Suppressor macrophage treated with lipopolysaccharide for 4 hours (primary cell): ENCODE measurements around the gene SLC66A2.

Source experiments
- DNase-seq: peaks from one replicate; pipeline ENCODE4 v3.0.0-alpha.2; 2020

Gene SLC66A2

GRCh38 chr18:79951545-79952455, at the start of gene SLC66A2:
Gene SLC66A2, minus strand, starts transcription at chr18:79951653. Its CDS starts 727 bp downstream, at chr18:79950926.
- peak; percentile 97 for DNase-seq

GRCh38 chr18:80000877-80001276, 49.4 kb upstream of the SLC66A2 start:
- no peak for DNase-seq

- peak; percentile 8 for DNase-seq
Observed at GRCh38 chr18:79999701-80000100, 48.2 kb upstream of the SLC66A2 start.

GRCh38 chr18:79991494-79991893, 40.0 kb upstream of the SLC66A2 start:
- DNase-seq, result no peak

GRCh38 chr18:79989195-79989497, 37.7 kb upstream of the SLC66A2 start:
- DNase-seq, result no peak

GRCh38 chr18:79988451-79989194, 37.2 kb upstream of the SLC66A2 start, which contains the start of gene TXNL4A:
Gene TXNL4A, minus strand, starts transcription at chr18:79988563. Its CDS starts 171 bp downstream, at chr18:79988392.
- DNase-seq, result peak; percentile 93

GRCh38 chr18:79988071-79988450, 36.6 kb upstream of the SLC66A2 start:
- peak; percentile 69 for DNase-seq

GRCh38 chr18:79987566-79987965, 36.1 kb upstream of the SLC66A2 start:
- DNase-seq, result peak; percentile 27

GRCh38 chr18:79986726-79987125, 35.3 kb upstream of the SLC66A2 start:
- no peak for DNase-seq

GRCh38 chr18:79985172-79985571, 33.7 kb upstream of the SLC66A2 start:
- DNase-seq, result no peak

- no peak for DNase-seq
Observed at GRCh38 chr18:79983793-79984192, 32.3 kb upstream of the SLC66A2 start.

GRCh38 chr18:79983253-79983652, 31.8 kb upstream of the SLC66A2 start:
- no peak for DNase-seq

- peak; percentile 59 for DNase-seq
Observed at GRCh38 chr18:79982736-79983135, 31.3 kb upstream of the SLC66A2 start.

- no peak for DNase-seq
Observed at GRCh38 chr18:79980585-79980984, 29.1 kb upstream of the SLC66A2 start.

GRCh38 chr18:79979843-79980242, 28.4 kb upstream of the SLC66A2 start:
- no peak for DNase-seq

GRCh38 chr18:79975985-79976680, 24.7 kb upstream of the SLC66A2 start:
- no peak for DNase-seq

GRCh38 chr18:79975043-79975442, 23.6 kb upstream of the SLC66A2 start:
- DNase-seq, result no peak

- DNase-seq, result no peak
Observed at GRCh38 chr18:79974025-79974654, 22.7 kb upstream of the SLC66A2 start.

- DNase-seq, result no peak
Observed at GRCh38 chr18:79973517-79973916, 22.1 kb upstream of the SLC66A2 start.

- no peak for DNase-seq
Observed at GRCh38 chr18:79972720-79973119, 21.3 kb upstream of the SLC66A2 start.

- DNase-seq, result no peak
Observed at GRCh38 chr18:79971986-79972385, 20.5 kb upstream of the SLC66A2 start.

GRCh38 chr18:79971211-79971952, 19.9 kb upstream of the SLC66A2 start:
- no peak for DNase-seq
